Mesendoderm (in vitro differentiated cells): Measurements from ENCODE around the gene CRYBG2.
A peak's percentile ranks its signal among the peaks of the same experiment; 100 is the strongest.

Source experiments
- DNase-seq: peaks from one replicate; pipeline ENCODE4 v3.0.0; 2013
- H2AK5ac ChIP-seq: 2 replicates; pipeline ENCODE4 v1.6.1; 2013; ENCODE audit warnings: low read length, inconsistent platforms
- H2BK120ac ChIP-seq: 2 replicates; pipeline ENCODE4 v1.6.1; 2013; ENCODE audit warnings: low read depth, mild to moderate bottlenecking, low read length, moderate library complexity, mixed read lengths
- H2BK15ac ChIP-seq: replicated peaks from 2 replicates; pipeline ENCODE4 v1.6.1; 2013; ENCODE audit warnings: low read depth, mild to moderate bottlenecking, moderate library complexity
- H2BK5ac ChIP-seq: 2 replicates; pipeline ENCODE4 v1.6.1; 2013; ENCODE audit warnings: low read length, inconsistent platforms
- H3K18ac ChIP-seq: 2 replicates; pipeline ENCODE4 v1.6.1; 2013; ENCODE audit warnings: mild to moderate bottlenecking, low read length, mixed read lengths
- H3K23ac ChIP-seq: one replicate; pipeline ENCODE4 v1.6.1; 2013; ENCODE audit warnings: low read length
- H3K27ac ChIP-seq: 2 replicates; pipeline ENCODE4 v1.5.1; 2013; ENCODE audit warnings: low read depth, mild to moderate bottlenecking, inconsistent platforms, low read length, moderate library complexity
- H3K27me3 ChIP-seq: 2 replicates; pipeline ENCODE4 v1.6.1; 2013; ENCODE audit warnings: low read length, control low read depth, mild to moderate bottlenecking, inconsistent platforms; ENCODE audit not compliant: insufficient read depth, poor library complexity
- H3K36me3 ChIP-seq: 2 replicates; pipeline ENCODE4 v1.6.1; 2013; ENCODE audit warnings: low read length, inconsistent platforms; ENCODE audit not compliant: control insufficient read depth, insufficient read depth
- H3K4ac ChIP-seq: one replicate; pipeline ENCODE4 v1.6.1; 2013; ENCODE audit warnings: low read depth, mild to moderate bottlenecking, low read length, moderate library complexity
- H3K4me1 ChIP-seq: 2 replicates; pipeline ENCODE4 v1.6.1; 2013; ENCODE audit warnings: low read depth, low read length, inconsistent platforms; ENCODE audit not compliant: control insufficient read depth
- H3K4me2 ChIP-seq: 2 replicates; pipeline ENCODE4 v1.6.1; 2013; ENCODE audit warnings: low read length
- H3K4me3 ChIP-seq: 2 replicates; pipeline ENCODE4 v1.5.1; 2013; ENCODE audit warnings: mild to moderate bottlenecking, low read length
- H3K56ac ChIP-seq: one replicate; pipeline ENCODE4 v1.6.1; 2013; ENCODE audit warnings: low read length
- H3K79me1 ChIP-seq: 2 replicates; pipeline ENCODE4 v1.6.1; 2013; ENCODE audit warnings: low read length, inconsistent platforms
- H3K79me2 ChIP-seq: 2 replicates; pipeline ENCODE4 v1.6.1; 2013; ENCODE audit warnings: mild to moderate bottlenecking, low read length; ENCODE audit not compliant: control insufficient read depth, insufficient read depth
- H3K9ac ChIP-seq: 2 replicates; pipeline ENCODE4 v1.6.1; 2013; ENCODE audit warnings: low read length, inconsistent platforms
- H4K5ac ChIP-seq: one replicate; pipeline ENCODE4 v1.6.1; 2013; ENCODE audit warnings: low read length
- H4K8ac ChIP-seq: one replicate; pipeline ENCODE4 v1.6.1; 2013; ENCODE audit warnings: low read depth, mild to moderate bottlenecking, control low read depth, low read length, moderate library complexity
- WGBS: extraction: QIAGEN DNeasy Blood & Tissue Kit; methylation state at CpG from one replicate; pipeline ENCODE4 v1.1.7; 2013; ENCODE audit warnings: low lambda C conversion rate, missing lambda C conversion rate; ENCODE audit not compliant: insufficient coverage; ENCODE audit errors: extremely low coverage; 5-methylcytosine and 5-hydroxymethylcytosine counted together

CRYBG2 gene

GRCh38 chr1:26283279-26283853 lies 70.6 kb downstream of the CRYBG2 start:
- no peak overlapping the region for H3K4me3 ChIP-seq
- no peak overlapping the region for H3K27ac ChIP-seq
- H3K18ac ChIP-seq: no peak overlapping the region
- no peak overlapping the region for H2BK5ac ChIP-seq
- H2BK120ac ChIP-seq: no peak overlapping the region
- no peak overlapping the region for H2AK5ac ChIP-seq
- no CpG with 5 or more reads among the region's 4 CpGs for WGBS
- no peak for DNase-seq
- peaks cover 1% of the 10 kb centered on the region for H3K79me1 ChIP-seq
- no peak overlapping the region for H3K23ac ChIP-seq
- no peak overlapping the region for H4K5ac ChIP-seq
- H3K27me3 ChIP-seq: no peaks in the 10 kb centered on the region
- H3K4me2 ChIP-seq: no peak overlapping the region
- H3K79me2 ChIP-seq: no peaks in the 10 kb centered on the region
- H3K36me3 ChIP-seq: no peaks in the 10 kb centered on the region
- H4K8ac ChIP-seq: no peak overlapping the region
- no peak overlapping the region for H2BK15ac ChIP-seq
- H3K4me1 ChIP-seq: peaks cover 13% of the 10 kb centered on the region
- no peak overlapping the region for H3K56ac ChIP-seq
- no peak overlapping the region for H3K9ac ChIP-seq
- H3K4ac ChIP-seq: no peak overlapping the region

- no peak overlapping the region for H2BK120ac ChIP-seq
- DNase-seq: no peak
- H3K23ac ChIP-seq: no peak overlapping the region
- H3K36me3 ChIP-seq: no peaks in the 10 kb centered on the region
- no peaks in the 10 kb centered on the region for H3K27me3 ChIP-seq
- no peak overlapping the region for H2BK15ac ChIP-seq
- peaks cover 13% of the 10 kb centered on the region for H3K4me1 ChIP-seq
- H2BK5ac ChIP-seq: no peak overlapping the region
- no peak overlapping the region for H3K27ac ChIP-seq
- no peaks in the 10 kb centered on the region for H3K79me2 ChIP-seq
- peak overlapping the region; percentile 1 for H3K56ac ChIP-seq
- no peak overlapping the region for H3K4me2 ChIP-seq
- H3K4ac ChIP-seq: no peak overlapping the region
- no CpG with 5 or more reads among the region's 22 CpGs for WGBS
- peak overlapping the region; percentile 16 for H3K9ac ChIP-seq
- no peak overlapping the region for H4K5ac ChIP-seq
- no peak overlapping the region for H2AK5ac ChIP-seq
- H3K4me3 ChIP-seq: no peak overlapping the region
- H3K79me1 ChIP-seq: peaks cover 1% of the 10 kb centered on the region
- H3K18ac ChIP-seq: no peak overlapping the region
- H4K8ac ChIP-seq: no peak overlapping the region
Measured at GRCh38 chr1:26282401-26282918, 71.5 kb downstream of the CRYBG2 start.

GRCh38 chr1:26281971-26282370 lies 72.0 kb downstream of the CRYBG2 start:
- Histone ChIP-seq H4K5ac (no peak overlapping the region), H3K4me3 (no peak overlapping the region), H2BK120ac (no peak overlapping the region), H3K79me2 (no peaks in the 10 kb centered on the region), H3K79me1 (peaks cover 1% of the 10 kb centered on the region), H3K9ac (peak overlapping the region; percentile 51), H3K56ac (peak overlapping the region; percentile 91), H3K4ac (no peak overlapping the region), H3K27me3 (no peaks in the 10 kb centered on the region), H3K36me3 (peaks cover 2% of the 10 kb centered on the region), H2BK5ac (no peak overlapping the region), H2BK15ac (no peak overlapping the region), H3K18ac (no peak overlapping the region), H2AK5ac (peak overlapping the region; percentile 98), H3K4me1 (peaks cover 13% of the 10 kb centered on the region), H3K23ac (no peak overlapping the region), H3K27ac (no peak overlapping the region), H3K4me2 (no peak overlapping the region), H4K8ac (no peak overlapping the region)
- peak; percentile 82 for DNase-seq
- whole genome bisulfite sequencing: no CpG with 5 or more reads among the region's 15 CpGs

- Histone ChIP-seq H4K8ac (no peak overlapping the region), H3K27ac (no peak overlapping the region), H3K23ac (peak overlapping the region; percentile 29), H3K4ac (no peak overlapping the region), H3K27me3 (no peaks in the 10 kb centered on the region), H4K5ac (no peak overlapping the region), H2BK120ac (no peak overlapping the region), H3K79me2 (no peaks in the 10 kb centered on the region), H3K56ac (peak overlapping the region; percentile 91), H3K4me2 (no peak overlapping the region), H3K79me1 (peaks cover 1% of the 10 kb centered on the region), H3K18ac (no peak overlapping the region), H3K9ac (peak overlapping the region; percentile 51), H3K36me3 (peaks cover 8% of the 10 kb centered on the region), H2BK15ac (no peak overlapping the region), H3K4me3 (no peak overlapping the region), H2AK5ac (peak overlapping the region; percentile 98), H2BK5ac (no peak overlapping the region), H3K4me1 (peaks cover 13% of the 10 kb centered on the region)
- WGBS: no CpG with 5 or more reads among the region's 5 CpGs
- no peak for DNase-seq
Measured at GRCh38 chr1:26281091-26281958, 72.6 kb downstream of the CRYBG2 start.

GRCh38 chr1:26280333-26281042 lies 73.4 kb downstream of the CRYBG2 start:
- H3K4me2 ChIP-seq: peak overlapping the region; percentile 27
- peaks cover 13% of the 10 kb centered on the region for H3K4me1 ChIP-seq
- H2AK5ac ChIP-seq: peak overlapping the region; percentile 0
- peak overlapping the region; percentile 70 for H3K9ac ChIP-seq
- H4K5ac ChIP-seq: no peak overlapping the region
- H3K27me3 ChIP-seq: no peaks in the 10 kb centered on the region
- H3K79me2 ChIP-seq: no peaks in the 10 kb centered on the region
- H3K4me3 ChIP-seq: peak overlapping the region; percentile 38
- peak overlapping the region; percentile 91 for H3K56ac ChIP-seq
- H4K8ac ChIP-seq: no peak overlapping the region
- no peak overlapping the region for H2BK120ac ChIP-seq
- peaks cover 1% of the 10 kb centered on the region for H3K79me1 ChIP-seq
- no peak overlapping the region for H3K4ac ChIP-seq
- no CpG with 5 or more reads among the region's 20 CpGs for WGBS
- peak; percentile 45 for DNase-seq
- H3K23ac ChIP-seq: peak overlapping the region; percentile 75
- H3K27ac ChIP-seq: peak overlapping the region; percentile 39
- no peak overlapping the region for H2BK5ac ChIP-seq
- no peak overlapping the region for H2BK15ac ChIP-seq
- peaks cover 12% of the 10 kb centered on the region for H3K36me3 ChIP-seq
- peak overlapping the region; percentile 33 for H3K18ac ChIP-seq
